ENCODE measurements around the gene GTF2IRD1. TPM values are rescaled to one million over a fixed set of nuclear protein-coding genes. Genes with fewer than 3 reads are reported as not detected.

Gene GTF2IRD1
- total and polyA plus RNA-seq, 9 of the 15 experiments (the other 6 are each of a cell fraction or from before 2014, with no cell fraction given): 9.1 to 30.2 (median 14.0) TPM

- TF ChIP-seq ZNF639 (CRISPR knock-in tag; conservative IDR thresholded peaks at IDR 0.05 in 1 of 2, IDR thresholded peaks at IDR 0.05 in 1 of 2) (peak in 1 of 2 experiments; percentile 78; a peak in 2 of 4 replicates), ZNF217 (CRISPR knock-in tag; IDR thresholded peaks at IDR 0.05) (no peak), TAF7 (tag; IDR thresholded peaks at IDR 0.05) (no peak), HDGF (IDR thresholded peaks at IDR 0.05) (no peak), TCF15 (CRISPR knock-in tag; IDR thresholded peaks at IDR 0.05) (no peak), NFYB (IDR thresholded peaks at IDR 0.05; ENCODE audit: extremely low read depth, insufficient read length) (peak; percentile 76), CXXC5 (CRISPR knock-in tag; IDR thresholded peaks at IDR 0.05) (peak; percentile 55; the same call in 1 of the 2 replicates), SUPT5H (IDR thresholded peaks at IDR 0.05) (0 out of 2 replicates have a peak, but pooled peaks have one; percentile 24), RB1 (IDR thresholded peaks at IDR 0.05; ENCODE audit: low read depth) (0 out of 2 replicates have a peak, but pooled peaks have one; percentile 35), KLF13 (tag; IDR thresholded peaks at IDR 0.05; ENCODE audit: borderline replicate concordance, low read depth) (no peak), TBP (optimal IDR thresholded peaks at IDR 0.05; ENCODE audit: low read depth, low read length) (peak; percentile 12), PHF8 (IDR thresholded peaks at IDR 0.05; ENCODE audit: borderline replicate concordance, low read length) (peak; percentile 63; the same call in 1 of the 2 replicates), TFAP4 (CRISPR knock-in tag; IDR thresholded peaks at IDR 0.05; ENCODE audit: borderline replicate concordance) (peak; percentile 61; the same call in 1 of the 2 replicates), PCBP1 (IDR thresholded peaks at IDR 0.05; ENCODE audit: low read depth, low read length, poor library complexity, severe bottlenecking) (peak; percentile 15), FOS (IDR thresholded peaks at IDR 0.05; ENCODE audit: extremely low read depth, insufficient read length) (peak; percentile 83), FOXK2 (conservative IDR thresholded peaks at IDR 0.05 in 1 of 2, IDR thresholded peaks at IDR 0.05 in 1 of 2; ENCODE audit: low read depth in 2 of 2) (no peak), TAF1 (IDR thresholded peaks at IDR 0.05; ENCODE audit: control insufficient read depth, extremely low read depth, insufficient read depth, low read length, severe bottlenecking) (peak; percentile 29), LEF1 (IDR thresholded peaks at IDR 0.05) (no peak), CREB5 (CRISPR knock-in tag; IDR thresholded peaks at IDR 0.05) (no peak), CHD4 (IDR thresholded peaks at IDR 0.05; ENCODE audit: insufficient read depth, insufficient replicate concordance, low read depth, low read length, poor library complexity, severe bottlenecking) (peak; percentile 10), PRMT5 (CRISPR knock-in tag; IDR thresholded peaks at IDR 0.05) (no peak), FOXA3 (CRISPR knock-in tag; conservative IDR thresholded peaks at IDR 0.05 in 1 of 2, IDR thresholded peaks at IDR 0.05 in 1 of 2) (no peak), CBX3 (IDR thresholded peaks at IDR 0.05; ENCODE audit: borderline replicate concordance in 1 of 2, low read length in 2 of 2) (no peak), ZNF184 (CRISPR knock-in tag; IDR thresholded peaks at IDR 0.05) (no peak)
These were observed at the start of gene GTF2IRD1 (continued) for GRCh38 chr7:74453322-74454011.
